Lower lobe of right lung (tissue), 2 donors: ENCODE measurements around the gene RAD51B. TPM values are rescaled to one million over a fixed set of nuclear protein-coding genes. Genes with fewer than 3 reads are reported as not detected.

Experiments
- ATAC-seq, 2 donors: fragments of 200-7000 bp; cut with Tn5 transposase; one replicate each; pipeline ENCODE4 v1.9.1; 2020 to 2022; ENCODE audit warnings: mild to moderate bottlenecking in 2 of 2, moderate library complexity in 2 of 2
- DNase-seq: peaks from one replicate; pipeline ENCODE4 v3.0.0-alpha.2; 2020
- H3K27ac ChIP-seq: fragments of 200-600 bp; one replicate; pipeline ENCODE4 v1.8.0; 2022
- H3K27me3 ChIP-seq: fragments of 200-600 bp; one replicate; pipeline ENCODE4 v1.8.0; 2022; ENCODE audit warnings: low read depth
- H3K36me3 ChIP-seq: fragments of 200-600 bp; one replicate; pipeline ENCODE4 v1.8.0; 2022; ENCODE audit warnings: mild to moderate bottlenecking
- H3K4me1 ChIP-seq: fragments of 200-600 bp; one replicate; pipeline ENCODE4 v1.8.0; 2022
- H3K4me3 ChIP-seq: fragments of 200-600 bp; one replicate; pipeline ENCODE4 v1.8.0; 2022; ENCODE audit warnings: mild to moderate bottlenecking
- H3K9me3 ChIP-seq: fragments of 200-600 bp; one replicate; pipeline ENCODE4 v1.8.0; 2022
- CTCF ChIP-seq: fragments of 200-600 bp; IDR thresholded peaks from one replicate; pipeline ENCODE4 v1.8.0; 2022; ENCODE audit warnings: antibody characterized with exemption, mild to moderate bottlenecking
- intact Hi-C: fragments of 100-400 bp; cut with DNase I; formaldehyde crosslinking; loops from one replicate; pipeline ENCODE4 v1.11.0; 2022
- total RNA-seq: library from RNA; stranded (reverse); fragmentation: NEBNext Ultra II Directional; extraction: Animal tissue kit (Norgen Biotek cat#: 25700); gene quantifications from one replicate; pipeline ENCODE4 v1.2.1, GENCODE V29; 2021
- donor health status: DM: no; HTN: yes; CAD: no; lungs with severe emphysema.

The RAD51B gene
- total RNA-seq, 1 donor from 2014 or later, result 22.2 TPM

- ATAC-seq, result peak in 1 of 2 donors; percentile 35
- intact Hi-C loops, result no loop called here
Measured at GRCh38 chr14:68250927-68251768, 431.6 kb downstream of the RAD51B start.

GRCh38 chr14:68251769-68252100, 432.2 kb downstream of the RAD51B start:
- Histone ChIP-seq H3K9me3 (no peaks in the 10 kb centered on the region), H3K4me1 (peaks cover 54% of the 10 kb centered on the region), H3K27me3 (no peaks in the 10 kb centered on the region), H3K27ac (peak overlapping the region; percentile 48), H3K4me3 (no peak overlapping the region), H3K36me3 (no peaks in the 10 kb centered on the region)
- intact Hi-C loops, result no loop called here
- ATAC-seq (no peak), DNase-seq (no peak)
- TF ChIP-seq CTCF, result no peak

More at GRCh38 chr14:68250927-68251768, 431.6 kb downstream of the RAD51B start:
- no peaks in the 10 kb centered on the region for H3K27me3 ChIP-seq
- H3K4me1 ChIP-seq, result peaks cover 59% of the 10 kb centered on the region
- no peaks in the 10 kb centered on the region for H3K9me3 ChIP-seq
- DNase-seq, result no peak
- H3K36me3 ChIP-seq, result no peaks in the 10 kb centered on the region
- TF ChIP-seq CTCF, result no peak
- peak overlapping the region; percentile 48 for H3K27ac ChIP-seq
- H3K4me3 ChIP-seq, result no peak overlapping the region

GRCh38 chr14:68253160-68253780, 433.7 kb downstream of the RAD51B start:
- H3K9me3 ChIP-seq, result no peaks in the 10 kb centered on the region
- no peak for TF ChIP-seq CTCF
- no peak for DNase-seq
- no peak for ATAC-seq
- H3K4me1 ChIP-seq, result peaks cover 39% of the 10 kb centered on the region
- H3K36me3 ChIP-seq, result no peaks in the 10 kb centered on the region
- H3K4me3 ChIP-seq, result no peak overlapping the region
- H3K27ac ChIP-seq, result no peak overlapping the region
- no peaks in the 10 kb centered on the region for H3K27me3 ChIP-seq
- intact Hi-C loops, result no loop called here

- intact Hi-C loops, result no loop called here
- Histone ChIP-seq H3K9me3 (no peaks in the 10 kb centered on the region), H3K4me1 (peaks cover 32% of the 10 kb centered on the region), H3K36me3 (no peaks in the 10 kb centered on the region), H3K27me3 (no peaks in the 10 kb centered on the region), H3K4me3 (no peak overlapping the region), H3K27ac (no peak overlapping the region)
- no peak for TF ChIP-seq CTCF
- DNase-seq (no peak), ATAC-seq (no peak)
Measured at GRCh38 chr14:68253878-68254528, 434.4 kb downstream of the RAD51B start.

GRCh38 chr14:68254669-68255527, 435.3 kb downstream of the RAD51B start:
- H3K9me3 ChIP-seq, result no peaks in the 10 kb centered on the region
- H3K4me1 ChIP-seq, result peaks cover 25% of the 10 kb centered on the region
- no peaks in the 10 kb centered on the region for H3K36me3 ChIP-seq
- no peak for TF ChIP-seq CTCF
- intact Hi-C loops, result no loop called here
- DNase-seq (no peak), ATAC-seq (no peak)
- no peaks in the 10 kb centered on the region for H3K27me3 ChIP-seq
- no peak overlapping the region for H3K27ac ChIP-seq
- H3K4me3 ChIP-seq, result no peak overlapping the region
